GM12878 (cell line): ENCODE data around the gene IER3.

Source experiments
- CHD1 ChIP-seq: IDR thresholded peaks from 2 replicates; pipeline ENCODE4 v1.6.1; 2012; ENCODE audit warnings: low read depth, low read length, improper control_type of control experiment
- CREB1 ChIP-seq: IDR thresholded peaks from 2 replicates; pipeline ENCODE4 v1.6.1; 2012; ENCODE audit warnings: low read depth, mild to moderate bottlenecking, inconsistent platforms
- ESRRA ChIP-seq: IDR thresholded peaks from 2 replicates; pipeline ENCODE4 v1.6.1; 2012; ENCODE audit warnings: mild to moderate bottlenecking, low read length, improper control_type of control experiment
- POLR2A ChIP-seq: IDR thresholded peaks from 2 replicates; pipeline ENCODE4 v1.6.1; 2011; ENCODE audit warnings: low read depth, mild to moderate bottlenecking, low read length
- RELA ChIP-seq: fragments of 450-650 bp; IDR thresholded peaks from 2 replicates; pipeline ENCODE4 v1.8.0; 2014; ENCODE audit warnings: borderline replicate concordance; ENCODE audit not compliant: partially characterized antibody
- RFX5 ChIP-seq: IDR thresholded peaks from 2 replicates; pipeline ENCODE4 v1.6.1; 2011; ENCODE audit warnings: low read depth, low read length, improper control_type of control experiment
- TAF1 ChIP-seq: IDR thresholded peaks from 2 replicates; pipeline ENCODE4 v1.6.1; 2011; ENCODE audit warnings: mild to moderate bottlenecking, low read depth, low read length, borderline replicate concordance
- TF ChIP-seq, protein P1 (sequence below): IDR thresholded peaks from 2 replicates; pipeline ENCODE4 v1.6.1; 2012; ENCODE audit warnings: mild to moderate bottlenecking, low read depth, low read length
- TF ChIP-seq, protein P2 (sequence below): IDR thresholded peaks from 2 replicates; pipeline ENCODE4 v1.6.1; 2011; ENCODE audit warnings: borderline replicate concordance, low read depth, mild to moderate bottlenecking, moderate library complexity, low read length; ENCODE audit not compliant: insufficient read depth, poor library complexity, severe bottlenecking

DNA sequence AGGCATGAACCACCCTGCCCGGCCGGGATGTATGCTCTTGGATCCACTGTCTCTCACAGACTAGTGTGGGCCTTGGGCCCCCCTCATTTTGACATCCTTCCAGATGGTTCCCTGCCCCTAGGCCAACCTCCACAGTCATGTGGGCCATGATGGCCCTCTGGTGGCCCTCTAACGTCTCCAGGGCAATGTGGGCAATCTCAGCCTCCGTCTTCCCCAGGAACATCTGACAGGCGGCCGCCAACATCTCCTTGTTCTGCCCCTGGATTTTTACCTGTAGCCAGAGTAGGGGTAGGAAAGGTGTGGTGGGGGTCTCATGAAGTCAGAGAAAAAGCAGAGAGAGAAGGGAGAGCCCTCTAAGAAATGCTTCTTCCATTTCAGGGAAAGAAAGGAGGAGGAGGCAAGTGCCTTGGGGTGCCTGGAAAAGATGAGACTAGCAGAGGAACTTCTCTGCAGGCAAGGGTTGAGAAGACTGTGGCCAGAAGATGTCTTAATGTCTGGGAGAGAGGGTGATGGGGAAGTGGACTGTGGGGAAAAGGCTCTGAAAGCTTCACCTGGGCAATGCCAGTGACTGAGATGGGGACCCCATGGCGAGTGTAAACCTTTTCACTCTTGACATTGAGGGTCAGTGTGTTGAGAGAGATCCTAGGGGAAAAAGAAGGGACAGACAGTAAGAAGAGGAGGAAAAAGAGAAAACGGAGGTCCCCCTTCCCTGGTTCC lies 3.1 kb downstream of the IER3 start:
- TF ChIP-seq, protein P1, sequence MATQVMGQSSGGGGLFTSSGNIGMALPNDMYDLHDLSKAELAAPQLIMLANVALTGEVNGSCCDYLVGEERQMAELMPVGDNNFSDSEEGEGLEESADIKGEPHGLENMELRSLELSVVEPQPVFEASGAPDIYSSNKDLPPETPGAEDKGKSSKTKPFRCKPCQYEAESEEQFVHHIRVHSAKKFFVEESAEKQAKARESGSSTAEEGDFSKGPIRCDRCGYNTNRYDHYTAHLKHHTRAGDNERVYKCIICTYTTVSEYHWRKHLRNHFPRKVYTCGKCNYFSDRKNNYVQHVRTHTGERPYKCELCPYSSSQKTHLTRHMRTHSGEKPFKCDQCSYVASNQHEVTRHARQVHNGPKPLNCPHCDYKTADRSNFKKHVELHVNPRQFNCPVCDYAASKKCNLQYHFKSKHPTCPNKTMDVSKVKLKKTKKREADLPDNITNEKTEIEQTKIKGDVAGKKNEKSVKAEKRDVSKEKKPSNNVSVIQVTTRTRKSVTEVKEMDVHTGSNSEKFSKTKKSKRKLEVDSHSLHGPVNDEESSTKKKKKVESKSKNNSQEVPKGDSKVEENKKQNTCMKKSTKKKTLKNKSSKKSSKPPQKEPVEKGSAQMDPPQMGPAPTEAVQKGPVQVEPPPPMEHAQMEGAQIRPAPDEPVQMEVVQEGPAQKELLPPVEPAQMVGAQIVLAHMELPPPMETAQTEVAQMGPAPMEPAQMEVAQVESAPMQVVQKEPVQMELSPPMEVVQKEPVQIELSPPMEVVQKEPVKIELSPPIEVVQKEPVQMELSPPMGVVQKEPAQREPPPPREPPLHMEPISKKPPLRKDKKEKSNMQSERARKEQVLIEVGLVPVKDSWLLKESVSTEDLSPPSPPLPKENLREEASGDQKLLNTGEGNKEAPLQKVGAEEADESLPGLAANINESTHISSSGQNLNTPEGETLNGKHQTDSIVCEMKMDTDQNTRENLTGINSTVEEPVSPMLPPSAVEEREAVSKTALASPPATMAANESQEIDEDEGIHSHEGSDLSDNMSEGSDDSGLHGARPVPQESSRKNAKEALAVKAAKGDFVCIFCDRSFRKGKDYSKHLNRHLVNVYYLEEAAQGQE = no peak
- TF ChIP-seq POLR2A (no peak), TAF1 (no peak), ESRRA (no peak), CREB1 (no peak; the same call in 1 of the 2 replicates), RELA (no peak), RFX5 (no peak), CHD1 (no peak)
- TF ChIP-seq, protein P2, sequence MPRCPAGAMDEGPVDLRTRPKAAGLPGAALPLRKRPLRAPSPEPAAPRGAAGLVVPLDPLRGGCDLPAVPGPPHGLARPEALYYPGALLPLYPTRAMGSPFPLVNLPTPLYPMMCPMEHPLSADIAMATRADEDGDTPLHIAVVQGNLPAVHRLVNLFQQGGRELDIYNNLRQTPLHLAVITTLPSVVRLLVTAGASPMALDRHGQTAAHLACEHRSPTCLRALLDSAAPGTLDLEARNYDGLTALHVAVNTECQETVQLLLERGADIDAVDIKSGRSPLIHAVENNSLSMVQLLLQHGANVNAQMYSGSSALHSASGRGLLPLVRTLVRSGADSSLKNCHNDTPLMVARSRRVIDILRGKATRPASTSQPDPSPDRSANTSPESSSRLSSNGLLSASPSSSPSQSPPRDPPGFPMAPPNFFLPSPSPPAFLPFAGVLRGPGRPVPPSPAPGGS = no peak
